NCI-H524 treated with DMSO at 0.1 percent for 48 hours (cell line): Measurements from ENCODE around the gene MLLT3.

ENCODE experiments used
- DNase-seq: peaks from one replicate; lab custom pipeline; 2025; lab: John Stamatoyannopoulos, UW

MLLT3 gene

DNA sequence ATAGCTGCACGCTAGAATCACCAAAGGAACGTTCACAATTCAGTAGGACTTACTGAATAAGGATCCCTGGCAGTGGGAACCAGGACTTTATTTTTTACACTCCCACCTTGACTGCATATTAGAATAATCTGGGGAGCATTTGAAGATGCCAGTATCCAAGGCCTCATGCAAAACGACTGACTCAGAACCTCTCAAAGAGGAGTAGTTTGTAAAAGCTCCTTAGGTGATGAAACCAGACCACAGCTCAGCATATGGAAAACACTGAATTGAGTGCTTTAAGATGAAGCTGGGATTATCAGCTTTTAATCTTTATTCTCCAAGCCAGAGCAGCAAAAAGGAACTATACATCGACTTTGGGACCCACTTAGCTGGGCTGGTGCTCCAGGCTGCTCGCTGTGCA, 288.3 kb downstream of the MLLT3 start:
- peak; percentile 12 for DNase-seq

DNA sequence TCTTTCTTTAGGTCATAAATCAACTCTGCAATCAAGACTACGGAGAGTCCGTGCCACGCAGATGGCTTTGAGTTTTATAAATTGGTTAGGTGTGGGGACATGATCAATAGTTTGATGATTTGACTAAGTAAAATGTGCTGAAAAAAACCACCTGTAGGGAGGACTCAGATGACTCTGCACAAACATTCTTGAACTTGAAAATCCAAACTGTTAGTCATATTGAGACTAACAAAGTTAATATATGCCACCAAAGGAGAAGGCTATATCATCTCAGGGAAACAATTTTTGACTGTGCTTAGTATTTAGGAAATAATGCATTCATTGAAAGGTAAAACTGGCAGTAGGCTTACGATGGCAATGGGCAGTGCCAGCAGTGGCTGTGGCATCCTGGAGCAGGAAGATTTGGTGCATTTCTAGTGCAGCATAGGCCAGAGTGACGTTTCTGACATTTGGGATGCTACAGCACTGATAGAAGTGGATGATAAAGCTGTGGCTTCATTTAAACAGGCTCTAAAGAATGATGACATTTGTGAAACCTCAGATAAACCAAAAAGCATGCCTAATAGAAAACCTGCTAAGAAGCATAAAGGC, 291.1 kb downstream of the MLLT3 start:
- DNase-seq = no peak

DNA sequence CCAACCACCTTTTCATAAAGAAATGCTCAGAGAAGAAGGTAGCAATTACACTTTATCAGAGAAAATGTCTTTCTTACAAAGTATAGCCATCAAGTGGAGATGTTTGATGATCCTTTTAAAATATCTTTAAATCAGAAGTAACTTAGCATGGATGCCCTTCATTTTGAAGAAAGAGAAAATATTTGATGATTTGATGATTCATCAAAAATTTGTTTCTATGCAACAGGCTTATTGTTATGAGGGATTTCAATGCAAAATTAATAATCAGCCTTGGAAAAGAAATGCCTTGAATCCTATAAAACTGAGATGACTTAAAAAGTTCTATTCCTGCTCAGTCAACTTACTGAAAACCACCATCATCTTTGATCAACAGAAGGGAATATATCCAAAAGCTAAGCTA, 291.6 kb downstream of the MLLT3 start:
- no peak for DNase-seq

DNA sequence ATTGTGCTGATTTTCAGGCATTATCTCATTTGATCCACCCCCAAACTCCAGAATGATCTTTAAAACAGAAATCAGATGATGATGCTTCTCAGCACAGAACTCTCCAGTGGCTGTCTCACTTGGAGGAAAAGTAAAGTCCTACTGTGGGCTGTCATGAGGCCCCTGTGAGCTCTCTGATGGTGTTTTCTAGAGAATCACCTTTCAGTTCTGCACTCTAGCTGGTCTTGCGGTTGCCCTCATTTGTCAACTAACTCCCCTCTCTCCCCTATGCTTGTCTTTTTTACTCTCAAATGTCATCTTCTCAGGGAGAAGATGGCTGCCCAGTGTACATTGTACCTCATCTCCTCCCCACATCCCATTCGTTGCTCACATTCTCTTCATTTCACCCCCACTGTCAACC, 295.8 kb downstream of the MLLT3 start:
- DNase-seq = no peak

DNA sequence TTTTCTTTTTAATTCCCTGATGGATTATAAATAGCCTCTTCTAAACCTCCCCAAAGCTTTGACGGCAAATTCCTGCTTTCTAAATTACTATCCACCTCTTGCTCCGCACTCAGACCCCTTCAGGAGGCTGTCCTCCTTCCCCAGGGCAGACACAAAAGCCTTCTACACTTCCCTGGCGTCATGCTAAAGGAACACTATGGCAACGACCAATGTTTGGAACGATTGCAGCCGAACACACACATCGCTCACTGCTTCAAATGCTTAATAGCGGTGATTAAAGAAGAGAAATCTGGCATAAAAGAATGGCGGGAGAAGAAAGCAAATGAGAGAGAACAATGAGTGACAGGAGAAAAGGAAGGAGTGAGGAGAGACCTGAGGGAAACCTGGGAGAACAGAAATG, 297.3 kb downstream of the MLLT3 start:
- no peak for DNase-seq

GRCh38 chr9:20322212-20322611, 300.1 kb downstream of the MLLT3 start:
- no peak for DNase-seq

GRCh38 chr9:20321423-20322082, 300.7 kb downstream of the MLLT3 start:
- no peak for DNase-seq

GRCh38 chr9:20320921-20321320, 301.4 kb downstream of the MLLT3 start:
- DNase-seq = no peak

DNA sequence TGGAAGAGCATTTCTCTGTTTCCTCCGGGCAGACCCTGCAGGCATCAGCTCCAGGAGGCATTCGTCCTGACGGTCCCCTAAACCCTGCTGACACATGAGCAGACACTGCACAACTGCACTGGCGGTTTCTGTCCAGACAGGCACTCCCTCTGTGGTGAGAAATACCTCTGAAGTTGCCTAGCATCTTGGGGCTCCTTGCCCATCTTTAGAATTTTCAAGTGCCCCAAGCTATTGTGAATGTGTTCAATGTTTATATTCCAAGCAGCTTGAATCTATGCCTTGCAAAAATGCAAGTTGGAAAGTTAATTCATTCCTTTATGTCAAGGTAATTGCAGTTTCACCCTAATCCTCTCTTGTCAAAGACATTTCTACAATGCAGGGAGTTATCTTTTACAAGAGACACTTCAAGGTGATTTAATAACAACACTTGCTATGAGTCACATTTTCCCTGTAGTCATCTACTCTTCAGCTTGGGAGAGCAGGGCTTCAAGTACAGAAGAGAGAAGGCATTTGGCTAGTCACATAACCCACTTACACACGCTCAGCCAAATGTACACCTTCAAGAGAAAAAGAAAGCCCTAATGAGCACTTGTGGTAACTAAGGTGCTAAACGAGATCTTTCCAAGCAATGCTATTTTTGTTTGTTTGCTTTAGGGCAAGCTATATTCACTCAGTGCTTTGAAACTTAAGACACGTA, 302.5 kb downstream of the MLLT3 start:
- DNase-seq = peak; percentile 67

GRCh38 chr9:20319241-20319640, 303.1 kb downstream of the MLLT3 start:
- no peak for DNase-seq

GRCh38 chr9:20317701-20318100, 304.6 kb downstream of the MLLT3 start:
- DNase-seq = no peak

DNA sequence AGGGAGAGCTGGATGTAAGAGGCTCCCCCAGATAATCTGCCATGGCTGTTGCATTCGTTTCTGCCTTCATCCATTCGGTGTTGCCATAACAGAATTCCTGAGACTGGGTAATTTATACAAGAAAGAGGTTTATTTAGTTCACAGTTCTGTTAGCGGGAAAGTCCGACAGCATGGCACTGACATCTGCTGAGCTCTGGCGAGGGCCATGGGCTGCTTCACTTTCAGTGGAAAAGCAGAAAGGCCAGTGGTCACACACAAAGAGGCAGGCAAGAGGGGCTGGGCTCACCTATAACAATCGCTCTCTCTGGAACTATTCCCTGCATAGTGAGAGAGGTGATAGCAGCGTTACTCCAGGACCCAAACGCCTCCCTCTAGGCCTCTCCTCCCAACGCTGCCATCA, 305.9 kb downstream of the MLLT3 start:
- DNase-seq = no peak

GRCh38 chr9:20315677-20316076, 306.6 kb downstream of the MLLT3 start:
- no peak for DNase-seq

GRCh38 chr9:20314981-20315380, 307.3 kb downstream of the MLLT3 start:
- DNase-seq = no peak

GRCh38 chr9:20313415-20313814, 308.9 kb downstream of the MLLT3 start:
- no peak for DNase-seq

- DNase-seq = no peak
Observed at GRCh38 chr9:20312732-20313131, 309.6 kb downstream of the MLLT3 start.

DNA sequence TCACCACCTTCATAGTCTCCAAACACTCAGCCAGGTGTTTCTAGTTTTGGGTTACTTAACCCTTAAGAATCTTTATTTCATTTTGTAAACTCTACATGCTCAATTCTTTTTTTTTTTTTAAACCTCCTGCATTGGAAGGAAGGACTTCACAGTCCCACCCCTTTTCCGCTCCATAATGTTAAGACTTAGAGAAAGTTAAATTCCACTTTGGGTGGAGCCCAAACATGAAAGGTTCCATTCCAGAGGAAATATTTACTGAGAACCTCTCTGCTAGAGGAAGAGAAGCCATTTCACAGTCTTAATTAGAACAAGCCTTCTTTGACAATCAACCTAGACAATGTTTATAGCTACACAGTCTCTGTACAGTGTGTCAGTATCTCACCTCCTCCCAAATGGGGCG, 312.3 kb downstream of the MLLT3 start:
- DNase-seq = no peak

GRCh38 chr9:20309124-20309523, 313.2 kb downstream of the MLLT3 start:
- no peak for DNase-seq

DNA sequence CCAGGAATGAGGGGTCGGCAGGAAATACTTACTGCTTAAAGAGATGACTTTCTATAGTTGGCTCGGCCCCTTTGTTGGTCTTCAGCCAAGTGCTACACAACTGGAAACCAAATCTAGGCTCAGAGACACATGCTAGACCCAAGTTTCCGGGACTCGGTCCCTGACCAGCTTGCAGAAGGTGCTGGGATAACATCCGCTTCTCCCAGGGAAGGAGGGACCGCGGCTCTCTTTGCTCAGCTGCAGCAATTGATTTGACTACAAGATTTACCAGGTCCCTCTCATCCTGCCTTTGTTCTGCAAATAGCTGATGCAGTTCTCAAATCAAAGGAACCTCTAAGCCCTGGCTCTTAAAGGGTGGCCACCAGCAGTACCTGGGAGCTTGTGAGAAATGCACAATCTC, 314.7 kb downstream of the MLLT3 start:
- DNase-seq = no peak

DNA sequence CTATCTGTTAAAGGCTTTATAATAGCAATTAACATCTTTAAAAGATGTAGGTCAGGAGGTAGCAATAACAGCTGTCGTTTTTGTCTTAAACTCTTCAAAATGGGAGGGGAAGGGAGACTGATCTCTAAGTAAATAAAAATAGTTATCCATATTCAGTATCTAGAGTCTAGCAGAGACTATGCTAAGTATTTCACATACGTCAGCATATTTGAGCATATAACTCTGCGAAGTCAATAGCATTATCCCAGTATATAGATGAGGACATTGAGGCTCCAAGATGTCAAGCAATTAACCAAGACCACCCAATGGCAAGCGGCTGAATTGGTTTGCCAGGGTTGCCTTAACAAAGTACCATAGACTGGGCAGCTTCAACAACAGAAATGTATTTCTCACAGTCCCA, 316.8 kb downstream of the MLLT3 start:
- no peak for DNase-seq

GRCh38 chr9:20303996-20304395, 318.3 kb downstream of the MLLT3 start:
- DNase-seq = no peak

GRCh38 chr9:20303066-20303465, 319.2 kb downstream of the MLLT3 start:
- no peak for DNase-seq

DNA sequence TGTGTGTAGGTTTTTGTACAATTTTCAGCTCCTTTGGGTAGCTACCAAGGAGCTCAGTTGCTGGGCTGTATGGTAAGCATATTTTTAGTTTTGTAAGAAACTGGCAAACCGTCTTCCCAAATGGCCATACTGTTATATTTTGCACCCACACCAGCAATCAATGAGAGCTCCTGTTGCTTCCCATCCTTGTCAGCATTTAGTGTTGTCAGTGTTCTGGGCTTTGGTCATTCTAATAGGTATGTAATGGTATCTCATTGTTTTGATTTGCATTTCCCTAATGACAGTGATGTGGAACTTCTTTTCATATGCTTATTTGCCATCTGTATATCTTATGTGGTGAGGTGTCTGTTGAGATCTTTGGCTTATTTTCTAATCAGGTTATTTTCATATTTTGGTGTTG, 320.1 kb downstream of the MLLT3 start:
- DNase-seq = no peak
